Measurements from ENCODE around the gene CCDC141.

CCDC141 gene

GRCh38 chr2:178819992-178820391 lies 229.9 kb downstream of the CCDC141 start:
- DNase-seq, result no peak

DNA sequence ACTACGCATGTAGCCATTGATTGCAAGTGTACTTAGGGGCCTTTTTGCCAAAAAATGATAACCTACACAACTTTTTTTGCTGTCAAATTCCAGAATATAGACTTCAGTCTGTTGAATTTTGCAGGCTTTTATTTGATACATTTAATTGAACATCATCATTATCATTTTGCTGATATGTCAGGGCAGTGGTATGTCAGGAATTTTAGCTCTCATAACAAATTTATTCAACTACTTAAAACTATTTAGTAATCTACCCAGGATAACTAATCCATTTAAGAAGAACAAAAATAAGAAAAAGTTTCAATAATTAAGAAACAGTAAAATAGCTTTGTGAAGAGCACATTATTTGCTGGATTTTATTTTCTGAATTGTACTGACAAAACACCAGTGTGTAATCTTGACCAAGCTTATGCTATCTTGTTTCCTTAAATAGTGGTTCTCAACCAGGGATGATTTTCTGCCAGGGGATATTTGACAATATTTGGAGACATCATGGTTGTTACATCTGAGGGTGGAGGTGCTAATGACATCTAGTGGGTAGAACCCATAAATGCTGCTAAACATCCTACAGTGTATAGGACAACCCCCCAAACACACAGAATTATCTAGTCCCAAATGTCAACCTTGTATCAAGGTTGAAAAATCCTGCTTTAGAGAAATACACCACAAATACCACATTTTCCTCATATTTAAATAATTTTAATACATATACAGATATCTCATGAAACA lies 230.6 kb downstream of the CCDC141 start:
- no peak for DNase-seq

- no peak for DNase-seq
Measured at GRCh38 chr2:178811901-178812300, 238.0 kb downstream of the CCDC141 start.

- DNase-seq, result no peak
Measured at GRCh38 chr2:178811045-178811444, 238.9 kb downstream of the CCDC141 start.

DNA sequence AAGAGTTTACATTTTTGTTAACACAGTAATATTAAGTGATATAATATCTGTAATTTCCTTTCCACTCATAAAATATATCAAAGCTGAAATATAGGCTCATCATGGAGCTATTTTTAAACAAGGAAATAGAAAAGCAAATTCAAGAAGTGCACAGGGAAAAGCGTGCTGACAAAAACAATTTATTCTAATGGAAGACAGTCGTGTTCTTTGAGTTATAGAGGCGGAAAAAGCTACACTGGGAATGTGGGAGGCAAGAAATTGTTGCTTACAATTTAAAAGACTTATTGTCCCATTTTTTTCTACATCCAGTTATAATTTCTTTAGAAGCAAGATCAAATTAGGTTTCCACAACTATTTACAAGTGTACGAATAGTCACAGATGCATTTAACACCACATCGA lies 239.5 kb downstream of the CCDC141 start:
- DNase-seq, result no peak

- no peak for DNase-seq
Measured at GRCh38 chr2:178807227-178808008, 242.5 kb downstream of the CCDC141 start, which contains the start of gene TTN. TTN (minus strand) TSS chr2:178807423; CDS start chr2:178804642, 2,781 bp downstream.

DNA sequence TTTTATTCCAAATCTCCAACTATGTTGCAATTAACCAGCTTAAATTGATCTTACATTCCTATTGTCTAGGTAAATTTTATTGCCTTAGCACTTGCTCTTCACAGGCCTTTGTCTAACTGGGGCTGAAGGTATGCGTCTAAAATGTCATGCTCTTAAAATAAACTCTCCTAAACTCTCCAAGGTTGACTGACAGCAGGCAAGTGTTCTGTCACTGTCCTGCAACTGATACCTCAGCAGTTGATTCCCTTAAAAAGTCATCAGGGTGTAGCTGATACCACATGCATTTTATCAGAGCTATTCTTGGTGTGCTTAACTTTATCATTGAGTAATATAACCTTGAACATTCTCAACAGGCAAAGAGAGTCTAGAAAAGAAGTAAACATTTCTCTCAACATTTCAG lies 243.4 kb downstream of the CCDC141 start:
- no peak for DNase-seq

DNA sequence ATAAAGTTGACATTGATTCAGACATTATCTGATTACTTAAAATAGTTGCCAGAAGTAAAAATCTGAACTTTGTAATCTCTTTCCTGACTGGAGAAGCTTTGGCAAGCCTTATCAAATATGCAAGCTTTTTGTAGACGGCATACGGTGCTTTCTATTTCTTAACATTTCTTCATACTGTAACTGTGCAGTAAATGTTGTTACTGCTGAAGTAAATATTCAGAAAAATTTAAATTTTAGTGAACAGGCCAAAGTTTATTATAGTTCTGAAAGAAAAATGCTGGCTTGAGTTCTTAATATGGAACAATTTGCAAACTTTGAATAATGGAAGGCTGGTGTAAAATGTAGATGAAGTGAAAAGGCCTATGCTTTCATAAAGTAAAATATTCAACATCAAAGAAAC lies 244.5 kb downstream of the CCDC141 start:
- no peak for DNase-seq

DNA sequence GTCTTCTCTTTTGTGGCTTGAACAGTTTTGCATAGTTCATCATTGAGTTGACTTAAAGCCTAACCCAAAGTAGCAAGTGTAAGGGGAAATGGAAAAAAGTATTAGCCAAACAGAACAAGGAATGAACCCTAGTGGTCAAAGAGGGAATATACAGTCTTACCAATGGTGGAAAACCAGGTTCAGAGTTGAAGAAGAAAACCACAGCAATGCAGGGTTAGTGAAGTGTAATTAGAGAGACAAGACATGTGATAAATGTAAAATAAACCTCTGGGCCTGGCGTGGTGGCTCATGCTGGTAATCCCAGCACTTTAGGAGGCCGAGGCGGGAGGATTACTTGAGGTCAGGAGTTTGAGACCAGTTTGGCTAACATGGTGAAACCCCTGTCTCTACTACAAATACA lies 245.1 kb downstream of the CCDC141 start:
- DNase-seq, result peak; percentile 16

GRCh38 chr2:178800510-178800909 lies 249.4 kb downstream of the CCDC141 start:
- no peak for DNase-seq

GRCh38 chr2:178799305-178799704 lies 250.6 kb downstream of the CCDC141 start:
- DNase-seq, result no peak

- peak; percentile 43 for DNase-seq
Measured at GRCh38 chr2:178796079-178796677, 253.8 kb downstream of the CCDC141 start.

GRCh38 chr2:178787934-178788333 lies 262.0 kb downstream of the CCDC141 start:
- DNase-seq, result no peak

GRCh38 chr2:178787155-178787554 lies 262.8 kb downstream of the CCDC141 start:
- no peak for DNase-seq

GRCh38 chr2:178783889-178784288 lies 266.0 kb downstream of the CCDC141 start:
- DNase-seq, result no peak

- DNase-seq, result no peak
Measured at GRCh38 chr2:178782236-178782635, 267.7 kb downstream of the CCDC141 start.

All from suppressor macrophage treated with lipopolysaccharide for 4 hours (primary cell).